GM18499 (cell line): Measurements from ENCODE around the gene ADSS1.

Source experiments
- ATAC-seq: cut with Tn5 transposase; IDR thresholded peaks from one replicate; pipeline ENCODE4 v1.9.1; 2021; ENCODE audit warnings: moderate number of reproducible peaks; ENCODE audit not compliant: insufficient read depth, unreplicated experiment

ADSS1 gene

GRCh38 chr14:104776481-104776880 lies 52.5 kb downstream of the ADSS1 start:
- no peak for ATAC-seq

- ATAC-seq = no peak
Measured at GRCh38 chr14:104776961-104777807, 53.2 kb downstream of the ADSS1 start.

GRCh38 chr14:104777808-104778249 lies 53.8 kb downstream of the ADSS1 start:
- ATAC-seq = no peak

- no peak for ATAC-seq
Measured at GRCh38 chr14:104778694-104779331, 54.8 kb downstream of the ADSS1 start.

DNA sequence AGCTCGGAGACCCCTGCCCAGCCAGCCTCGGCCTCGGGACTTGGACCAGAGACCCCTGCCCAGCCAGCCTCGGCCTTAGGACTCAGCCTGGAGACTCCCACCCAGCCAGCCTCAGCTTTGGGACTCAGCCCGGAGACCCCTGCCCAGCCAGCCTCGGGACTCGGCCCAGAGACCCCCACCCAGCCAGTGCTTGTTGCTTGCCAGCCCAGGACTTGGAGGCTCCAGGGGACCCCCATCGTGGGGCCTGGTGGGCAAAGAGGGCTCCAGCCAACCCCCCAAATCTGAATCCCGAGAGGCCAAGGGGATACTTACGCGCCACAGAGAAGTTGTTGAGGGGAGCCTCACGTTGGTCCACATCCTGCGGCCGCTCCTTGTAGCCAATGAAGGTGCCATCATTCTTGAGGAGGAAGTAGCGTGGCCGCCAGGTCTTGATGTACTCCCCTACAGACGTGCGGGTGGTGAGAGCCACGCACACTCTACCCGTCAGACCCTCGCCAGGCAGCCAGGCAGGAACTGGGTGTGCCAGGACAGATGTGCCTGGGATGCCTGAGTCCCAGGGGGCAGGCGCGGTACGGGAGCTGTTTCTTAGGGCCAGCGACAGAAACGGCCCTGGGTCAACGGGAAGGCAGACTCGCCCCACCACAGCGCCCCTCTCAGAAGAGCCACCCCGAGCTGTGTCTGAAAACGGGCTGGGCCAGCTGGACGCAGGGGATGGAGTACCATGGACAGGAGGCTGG lies 55.9 kb downstream of the ADSS1 start:
- no peak for ATAC-seq

GRCh38 chr14:104780513-104781030 lies 56.5 kb downstream of the ADSS1 start:
- no peak for ATAC-seq

GRCh38 chr14:104781271-104782077 lies 57.4 kb downstream of the ADSS1 start:
- ATAC-seq = no peak

DNA sequence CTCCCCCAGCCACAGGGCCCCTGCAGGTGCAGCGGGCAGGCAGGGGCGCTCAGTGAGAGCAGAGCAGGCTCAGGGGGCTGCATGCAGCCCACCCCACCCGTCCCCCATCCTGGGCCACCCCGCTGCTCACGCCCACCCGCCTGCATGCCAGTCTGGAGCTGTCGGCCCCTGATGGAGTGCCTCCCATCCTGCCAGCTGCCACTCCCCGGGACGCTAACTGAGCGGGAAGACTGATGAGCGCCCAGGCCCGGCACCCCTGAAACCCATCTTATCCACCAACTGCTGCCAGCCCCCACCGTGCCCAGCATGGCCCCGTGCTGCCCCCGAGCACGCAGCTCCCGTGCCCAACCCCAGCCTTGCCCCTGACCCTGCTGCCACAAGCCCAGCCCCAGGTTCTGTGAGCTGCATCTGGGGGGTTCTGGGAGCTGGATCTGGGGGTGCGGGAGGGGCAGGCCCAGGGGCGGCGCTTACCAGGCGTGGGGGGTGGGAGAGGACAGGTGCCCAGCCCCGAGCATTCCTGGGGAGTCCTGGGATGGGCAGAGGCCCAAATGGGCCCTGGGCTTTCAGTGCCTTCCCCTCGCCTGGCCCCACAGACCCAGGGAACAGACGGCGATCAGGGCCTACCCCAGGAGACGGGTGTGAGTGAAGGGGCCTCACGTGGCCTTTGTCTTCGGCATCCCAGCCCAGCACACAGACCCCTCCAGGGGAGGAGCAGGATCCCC lies 58.2 kb downstream of the ADSS1 start:
- no peak for ATAC-seq

GRCh38 chr14:104782808-104783139 lies 58.7 kb downstream of the ADSS1 start:
- ATAC-seq = no peak

- no peak for ATAC-seq
Measured at GRCh38 chr14:104783484-104784217, 59.6 kb downstream of the ADSS1 start.

GRCh38 chr14:104784218-104784568 lies 60.2 kb downstream of the ADSS1 start:
- no peak for ATAC-seq

DNA sequence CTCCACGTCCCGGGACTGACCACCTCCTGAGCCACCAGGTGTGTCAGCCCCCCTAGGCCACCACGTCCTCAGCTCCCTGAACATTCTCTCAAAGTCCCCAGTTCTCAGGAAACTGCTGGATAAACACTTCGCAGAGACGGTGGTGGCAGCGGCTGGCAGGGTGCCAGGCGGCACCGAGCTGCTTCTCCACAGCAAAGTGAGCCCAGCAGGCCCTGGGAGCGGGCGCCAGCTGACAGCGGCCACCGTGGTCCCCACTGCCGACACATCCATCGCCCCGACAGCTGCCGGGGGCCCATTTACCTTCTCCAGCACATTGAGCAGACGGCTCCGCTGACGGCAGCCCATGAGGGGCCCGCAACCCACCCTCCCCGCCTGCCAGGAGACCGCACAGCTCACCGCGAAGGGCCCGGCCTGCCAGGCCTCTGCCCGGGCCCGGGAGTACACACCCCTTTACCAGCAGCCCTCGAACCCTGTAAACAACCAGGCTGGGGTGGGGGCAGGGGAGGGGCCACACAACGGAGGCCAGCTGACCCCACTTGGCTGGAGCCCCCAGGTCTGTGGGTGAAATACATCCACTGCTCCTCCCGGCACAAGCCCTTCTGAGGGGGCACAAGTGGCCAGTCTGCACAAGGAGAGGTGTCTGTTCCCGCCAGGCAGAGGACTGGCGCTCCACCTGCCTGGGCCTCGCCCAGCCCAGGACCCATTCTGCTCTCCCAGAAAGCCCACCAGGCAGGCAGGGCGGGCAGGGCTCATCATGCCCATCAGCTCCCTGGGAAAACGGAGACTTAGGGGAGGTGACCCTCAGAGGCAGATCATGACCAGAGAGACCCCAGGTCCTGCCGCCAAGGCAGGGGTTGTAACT lies 61.0 kb downstream of the ADSS1 start:
- no peak for ATAC-seq

DNA sequence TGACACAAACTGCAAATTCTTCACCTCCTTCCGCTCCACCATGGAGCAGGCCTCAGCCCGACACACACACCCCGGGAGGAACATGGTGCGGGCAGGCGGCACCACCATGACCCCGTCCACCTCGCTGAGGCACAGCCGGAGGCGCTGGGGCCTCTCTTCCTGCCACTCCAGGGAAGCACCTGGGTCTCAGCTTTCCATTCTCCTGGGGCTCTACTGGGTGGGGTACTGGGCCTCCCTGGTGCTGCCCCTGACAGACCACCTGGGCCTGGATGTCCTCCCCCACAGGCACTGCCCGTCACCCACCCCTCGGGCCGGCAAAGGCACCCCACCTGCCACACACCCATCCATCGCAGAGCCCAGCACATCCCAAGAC lies 61.7 kb downstream of the ADSS1 start:
- ATAC-seq = no peak

DNA sequence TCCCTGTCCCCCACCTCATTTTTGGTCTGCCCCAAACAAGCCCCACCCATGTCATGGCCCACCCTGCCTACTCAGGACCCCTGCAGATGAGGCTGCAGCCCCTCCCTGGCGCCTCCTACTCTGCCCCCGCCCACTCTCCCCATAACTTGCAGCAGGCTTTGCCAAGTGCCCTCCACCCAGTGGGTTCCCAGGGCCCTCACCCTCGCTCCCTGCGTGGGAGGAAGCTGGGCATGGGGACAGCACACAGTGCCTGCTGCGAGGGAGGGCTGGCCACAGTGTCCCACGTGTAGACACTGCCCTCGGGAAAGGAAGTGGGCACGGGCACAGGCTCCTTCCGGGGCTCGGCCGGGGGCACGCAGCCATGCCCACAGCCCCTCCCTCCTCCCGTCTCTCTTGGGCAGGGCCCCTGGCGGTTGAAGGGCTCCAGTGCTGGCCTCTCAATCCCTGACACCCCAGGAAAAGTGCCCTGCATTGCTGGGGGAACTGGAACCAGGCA lies 62.1 kb downstream of the ADSS1 start:
- ATAC-seq = no peak

GRCh38 chr14:104786726-104787675 lies 63.0 kb downstream of the ADSS1 start:
- ATAC-seq = no peak

GRCh38 chr14:104787736-104788135 lies 63.7 kb downstream of the ADSS1 start:
- no peak for ATAC-seq
